GM18909 (cell line): Measurements from ENCODE around the gene PDHX.

ENCODE experiments used
- ATAC-seq: cut with Tn5 transposase; IDR thresholded peaks from one replicate; pipeline ENCODE4 v1.9.1; 2021; ENCODE audit warnings: mild to moderate bottlenecking; ENCODE audit not compliant: unreplicated experiment, poor library complexity

PDHX gene

GRCh38 chr11:35041070-35041554, 124.7 kb downstream of the PDHX start:
- ATAC-seq: no peak

- no peak for ATAC-seq
These were observed 125.8 kb downstream of the PDHX start for GRCh38 chr11:35042224-35042623.

DNA sequence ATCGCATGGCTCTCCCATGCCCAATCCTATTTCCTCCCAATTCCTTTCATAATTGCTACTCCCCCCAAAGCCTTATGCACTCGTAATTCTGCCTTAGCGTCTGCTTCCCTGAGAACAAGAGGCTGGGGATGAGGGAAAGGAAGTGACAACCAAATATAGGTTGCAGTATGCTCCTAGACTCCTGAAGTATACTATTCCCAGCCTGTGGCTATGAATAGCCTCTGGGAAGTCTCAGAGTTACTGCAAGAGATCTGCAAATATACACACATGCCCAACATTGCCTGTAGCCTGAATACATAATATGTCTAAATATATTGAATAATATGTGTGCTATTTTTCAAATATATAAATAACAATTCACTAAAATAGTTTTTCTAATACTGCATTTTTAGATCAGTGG, 126.5 kb downstream of the PDHX start:
- ATAC-seq: no peak

- no peak for ATAC-seq
These were observed 127.5 kb downstream of the PDHX start for GRCh38 chr11:35043936-35044335.

GRCh38 chr11:35045236-35045820, 128.9 kb downstream of the PDHX start:
- peak; percentile 62 for ATAC-seq
